ENCODE measurements around the gene TAMALIN. TPM values are rescaled to one million over a fixed set of nuclear protein-coding genes. Genes with fewer than 3 reads are reported as not detected.

The TAMALIN gene
- polyA plus RNA-seq, 3 donors, result 0.63 to 118 (median 1.6) TPM

- H3K27ac Mint-ChIP-seq, result peak overlapping the region in 3 of 7 donors; percentile 56 to 73 (median 62)
- Histone ChIP-seq H3K4me3 (replicated peaks in 1 of 3; ENCODE audit: low read depth in 2 of 3, low read length in 3 of 3) (no peak overlapping the region), H3K4me1 (ENCODE audit: control insufficient read depth in 1 of 2, insufficient read depth in 2 of 2, low read length in 2 of 2) (peaks cover 34 to 55% of the 10 kb centered on the region in 2 donors), H3K27ac (ENCODE audit: low read depth in 1 of 2, low read length in 2 of 2) (no peak overlapping the region), H3K27me3 (ENCODE audit: control insufficient read depth in 2 of 2, insufficient read depth in 2 of 2, low read length in 2 of 2) (peaks cover 0 to 7% of the 10 kb centered on the region in 2 donors), H2AFZ (ENCODE audit: insufficient read depth, low read depth, low read length, poor library complexity, severe bottlenecking) (no peak overlapping the region), H3K79me2 (ENCODE audit: insufficient read depth, low read length) (no peaks in the 10 kb centered on the region), H3K9ac (ENCODE audit: insufficient read depth, low read length, poor library complexity, severe bottlenecking) (no peak overlapping the region), H3K36me3 (replicated peaks in 1 of 2; ENCODE audit: control insufficient read depth in 1 of 2, insufficient read depth in 2 of 2, low read length in 2 of 2) (no peaks in the 10 kb centered on the region), H4K20me1 (ENCODE audit: insufficient read depth, low read length) (no peaks in the 10 kb centered on the region), H3K9me3 (replicated peaks in 1 of 2; ENCODE audit: control insufficient read depth in 1 of 2, insufficient read depth in 1 of 2, low read length in 2 of 2) (no peaks in the 10 kb centered on the region), H3K4me2 (replicated peaks; ENCODE audit: extremely low read depth, low read length, poor library complexity, severe bottlenecking) (no peak overlapping the region)
- peak overlapping the region in 1 of 2 donors; percentile 46 for H3K4me3 Mint-ChIP-seq
- H3K4me1 Mint-ChIP-seq, result peaks cover 55% of the 10 kb centered on the region
- peaks cover 21 to 33% (median 23%) of the 10 kb centered on the region in 3 donors for H3K27me3 Mint-ChIP-seq (ENCODE audit: low read depth in 3 of 3)
- intact Hi-C loops (cut with micrococcal nuclease), result no loop called here
- peaks cover 6 to 13% of the 10 kb centered on the region in 2 donors for H3K36me3 Mint-ChIP-seq
- 22% methylated on average over 4 of the region's 6 CpGs for WGBS (ENCODE audit: insufficient coverage)
- peak; percentile 15 to 43 (median 35) for DNase-seq
- peaks cover 0 to 3% (median 0%) of the 10 kb centered on the region in 7 donors for H3K9me3 Mint-ChIP-seq
- no peak for TF ChIP-seq CTCF (IDR thresholded peaks at IDR 0.05)
These were observed 35.0 kb downstream of the TAMALIN start for GRCh38 chr12:52041695-52042123.

GRCh38 chr12:52042706-52043385, 36.1 kb downstream of the TAMALIN start:
- H3K27me3 ChIP-seq (ENCODE audit: control insufficient read depth in 2 of 2, insufficient read depth in 2 of 2, low read length in 2 of 2), result peaks cover 0 to under 1% of the 10 kb centered on the region in 2 donors
- no peaks in the 10 kb centered on the region for H3K79me2 ChIP-seq (ENCODE audit: insufficient read depth, low read length)
- no peaks in the 10 kb centered on the region for H4K20me1 ChIP-seq (ENCODE audit: insufficient read depth, low read length)
- H3K27ac Mint-ChIP-seq, result peak overlapping the region in 3 of 7 donors; percentile 13 to 62 (median 46)
- H3K36me3 Mint-ChIP-seq, result peaks cover 4 to 15% of the 10 kb centered on the region in 2 donors
- no peak for TF ChIP-seq CTCF (IDR thresholded peaks at IDR 0.05)
- no peak overlapping the region for H3K9ac ChIP-seq (ENCODE audit: insufficient read depth, low read length, poor library complexity, severe bottlenecking)
- no peak overlapping the region for H3K4me2 ChIP-seq (replicated peaks; ENCODE audit: extremely low read depth, low read length, poor library complexity, severe bottlenecking)
- peaks cover 57% of the 10 kb centered on the region for H3K4me1 Mint-ChIP-seq
- no peak overlapping the region for H3K4me3 ChIP-seq (replicated peaks in 1 of 3; ENCODE audit: low read depth in 2 of 3, low read length in 3 of 3)
- 100% methylated on average over 3 of the region's 8 CpGs for WGBS (ENCODE audit: insufficient coverage)
- H3K9me3 ChIP-seq (replicated peaks in 1 of 2; ENCODE audit: control insufficient read depth in 1 of 2, insufficient read depth in 1 of 2, low read length in 2 of 2), result no peaks in the 10 kb centered on the region
- peaks cover 30 to 58% of the 10 kb centered on the region in 2 donors for H3K4me1 ChIP-seq (ENCODE audit: control insufficient read depth in 1 of 2, insufficient read depth in 2 of 2, low read length in 2 of 2)
- no peaks in the 10 kb centered on the region for H3K36me3 ChIP-seq (replicated peaks in 1 of 2; ENCODE audit: control insufficient read depth in 1 of 2, insufficient read depth in 2 of 2, low read length in 2 of 2)
- H3K27ac ChIP-seq (ENCODE audit: low read depth in 1 of 2, low read length in 2 of 2), result no peak overlapping the region
- peaks cover 0 to 3% (median 0%) of the 10 kb centered on the region in 7 donors for H3K9me3 Mint-ChIP-seq
- no peak overlapping the region for H2AFZ ChIP-seq (ENCODE audit: insufficient read depth, low read depth, low read length, poor library complexity, severe bottlenecking)
- peaks cover 15 to 29% (median 21%) of the 10 kb centered on the region in 3 donors for H3K27me3 Mint-ChIP-seq (ENCODE audit: low read depth in 3 of 3)
- H3K4me3 Mint-ChIP-seq, result no peak overlapping the region
- intact Hi-C loops (cut with micrococcal nuclease), result no loop called here
- DNase-seq, result no peak
